Measurements from ENCODE around the gene EXOC2.

EXOC2 gene

DNA sequence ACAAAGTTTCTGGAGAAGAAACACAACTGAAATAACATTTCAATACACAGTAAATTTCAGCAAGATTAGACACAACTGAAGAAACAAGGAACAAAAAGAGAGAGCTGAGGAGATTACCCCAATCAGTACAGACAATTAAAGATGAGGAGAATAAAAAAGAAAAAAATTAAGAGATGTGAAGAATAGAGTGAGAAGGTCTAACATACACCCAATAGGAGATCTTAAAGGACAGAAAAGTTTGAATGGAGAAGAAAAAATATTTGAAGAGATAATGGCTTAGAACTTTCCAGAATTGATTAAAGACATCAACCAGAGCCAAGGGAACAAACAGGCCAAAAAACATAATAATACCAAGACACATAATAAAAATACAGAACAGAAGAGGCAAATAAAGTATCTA lies 152.4 kb downstream of the EXOC2 start:
- no peak for DNase-seq (ENCODE audit: low read depth in 3 of 3)

GRCh38 chr6:537114-537513 lies 155.8 kb downstream of the EXOC2 start:
- DNase-seq (ENCODE audit: low read depth in 3 of 3) = no peak

GRCh38 chr6:530425-530824 lies 162.5 kb downstream of the EXOC2 start:
- DNase-seq (ENCODE audit: low read depth in 3 of 3) = no peak

DNA sequence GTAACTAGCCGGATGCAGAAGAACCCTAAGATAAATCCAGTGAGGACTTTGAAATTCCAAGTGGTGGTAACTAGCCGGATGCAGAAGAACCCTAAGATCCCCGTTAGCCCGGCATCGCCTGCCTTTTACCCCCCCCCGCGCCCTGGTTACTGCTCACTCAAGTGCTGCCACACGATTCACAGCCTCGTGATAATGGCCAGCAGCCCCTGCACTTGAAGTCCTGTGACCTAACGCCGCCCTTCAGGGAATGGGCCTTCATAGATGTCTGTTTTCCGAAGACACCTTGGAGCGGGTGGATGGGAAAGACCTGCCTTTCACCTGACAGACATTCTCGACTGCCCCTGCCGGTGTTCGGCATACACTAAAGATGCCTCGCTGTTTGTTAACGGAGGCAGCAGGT lies 163.9 kb downstream of the EXOC2 start:
- DNase-seq (ENCODE audit: low read depth in 3 of 3) = no peak

GRCh38 chr6:527989-528673 lies 164.8 kb downstream of the EXOC2 start:
- DNase-seq (ENCODE audit: low read depth in 3 of 3) = no peak

- DNase-seq (ENCODE audit: low read depth in 3 of 3) = peak in 1 of 3 experiments; percentile 32
Measured at GRCh38 chr6:524803-525202, 168.1 kb downstream of the EXOC2 start.

GRCh38 chr6:520820-521219 lies 172.1 kb downstream of the EXOC2 start:
- no peak for DNase-seq (ENCODE audit: low read depth in 3 of 3)

- DNase-seq (ENCODE audit: low read depth in 3 of 3) = no peak
Measured at GRCh38 chr6:518218-518617, 174.7 kb downstream of the EXOC2 start.

DNA sequence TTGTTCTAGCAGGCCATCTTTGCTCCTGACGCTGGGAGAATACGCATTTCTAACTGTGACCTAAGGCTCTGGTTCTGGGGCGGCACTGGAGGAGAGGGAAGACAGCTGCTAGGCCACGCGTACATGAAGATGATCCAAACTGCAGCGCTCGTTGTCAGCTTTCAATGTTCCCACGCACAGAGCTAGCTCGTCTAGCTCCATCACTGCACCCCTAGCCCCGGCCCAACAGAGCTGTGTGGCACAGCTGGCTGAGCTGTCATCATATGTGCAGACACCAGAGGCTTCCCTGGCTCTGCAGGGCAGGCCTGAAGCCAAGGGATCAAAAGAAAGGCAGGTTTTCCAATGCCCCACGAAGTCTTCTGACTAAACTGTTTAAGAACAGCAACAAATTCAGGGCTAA lies 176.7 kb downstream of the EXOC2 start:
- DNase-seq (ENCODE audit: low read depth in 3 of 3) = no peak

DNA sequence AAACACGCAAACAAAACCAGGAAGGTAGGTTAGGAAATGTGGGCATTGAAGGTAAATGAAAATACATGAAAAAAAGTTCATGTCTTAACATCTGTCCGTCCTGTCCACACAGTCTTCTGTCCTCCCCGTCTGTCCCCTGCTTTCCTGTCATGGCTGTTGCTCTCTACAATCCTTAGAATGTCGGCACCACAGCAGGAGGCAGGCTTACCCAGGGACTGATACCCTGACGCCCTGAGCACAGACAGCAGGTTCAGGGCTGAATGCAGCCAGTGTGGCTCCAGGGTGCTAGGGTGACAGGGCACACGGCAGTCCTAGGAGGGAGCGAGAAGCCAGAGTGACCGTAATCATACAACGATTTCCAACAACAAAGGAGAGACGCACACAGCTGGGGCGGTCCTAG lies 177.7 kb downstream of the EXOC2 start:
- no peak for DNase-seq (ENCODE audit: low read depth in 3 of 3)

DNA sequence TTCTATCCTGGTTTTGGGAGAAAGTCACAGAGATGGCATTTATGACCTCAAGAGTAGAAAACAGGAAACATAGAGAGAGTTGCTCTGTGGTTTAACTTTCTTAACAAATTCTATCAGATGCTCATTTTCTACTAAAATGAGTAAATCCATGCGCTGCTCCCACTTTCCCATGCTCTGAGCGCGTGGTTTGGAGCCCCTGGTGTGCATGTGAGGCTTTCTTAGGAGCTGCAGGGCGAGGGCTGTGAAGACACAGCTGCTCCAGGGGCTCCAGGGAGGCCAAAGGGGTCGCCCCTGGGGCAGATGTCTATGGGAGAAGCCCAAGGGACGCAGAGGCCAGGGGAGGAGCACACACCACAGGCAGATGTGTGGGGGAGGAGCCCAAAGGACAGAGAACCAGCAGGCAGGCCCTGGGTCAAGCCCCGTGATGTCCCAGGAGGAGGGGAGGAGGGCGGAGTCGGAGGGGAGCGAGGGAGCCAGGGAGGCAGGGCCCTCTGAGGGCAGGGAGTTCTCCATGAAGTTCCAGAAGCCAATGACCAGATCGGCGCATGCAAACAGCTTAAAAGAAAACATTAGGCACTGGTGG lies 178.5 kb downstream of the EXOC2 start:
- no peak for DNase-seq (ENCODE audit: low read depth in 3 of 3)

- no peak for DNase-seq (ENCODE audit: low read depth in 3 of 3)
Measured at GRCh38 chr6:513961-514360, 179.0 kb downstream of the EXOC2 start.

- DNase-seq (ENCODE audit: low read depth in 3 of 3) = no peak
Measured at GRCh38 chr6:513058-513457, 179.9 kb downstream of the EXOC2 start.

GRCh38 chr6:511488-512137 lies 181.3 kb downstream of the EXOC2 start:
- no peak for DNase-seq (ENCODE audit: low read depth in 3 of 3)

DNA sequence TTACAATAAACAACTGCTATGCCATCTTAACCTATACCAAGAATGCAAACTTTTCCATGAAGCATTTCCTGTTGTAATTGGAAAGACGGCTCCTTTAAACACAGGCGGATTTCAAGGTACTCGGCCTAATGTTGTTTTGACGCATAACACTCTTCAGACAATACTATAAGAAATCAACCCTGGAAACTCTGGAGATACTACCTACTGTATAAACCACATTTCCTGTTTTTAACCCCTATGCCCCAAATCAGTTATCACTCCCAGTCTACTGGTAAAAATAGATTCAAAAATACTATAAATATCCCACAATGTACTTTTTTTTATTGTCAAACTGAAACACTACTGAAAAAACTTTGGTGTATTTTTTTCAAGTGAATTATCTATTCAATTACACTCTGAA lies 183.3 kb downstream of the EXOC2 start:
- no peak for DNase-seq (ENCODE audit: low read depth in 3 of 3)

GRCh38 chr6:508614-509013 lies 184.3 kb downstream of the EXOC2 start:
- DNase-seq (ENCODE audit: low read depth in 3 of 3) = no peak

DNA sequence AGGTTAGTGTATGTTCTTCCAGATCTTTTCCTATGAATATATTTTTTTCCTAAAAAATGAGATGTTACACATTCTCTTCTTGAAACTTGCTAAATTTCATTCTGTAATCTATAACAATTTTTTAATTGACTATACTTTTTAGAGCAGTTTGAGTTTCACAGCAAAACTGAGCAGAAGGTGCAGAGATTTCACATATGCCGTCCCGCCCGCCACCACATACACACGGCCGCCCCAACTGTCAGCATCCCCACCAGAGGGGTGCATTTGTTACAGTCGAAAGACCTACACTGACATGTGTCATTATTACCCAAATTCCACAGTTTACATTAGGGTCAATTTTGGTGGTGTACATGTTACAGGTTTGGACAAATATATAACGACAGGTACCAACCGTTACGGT lies 184.9 kb downstream of the EXOC2 start:
- DNase-seq (ENCODE audit: low read depth in 3 of 3) = no peak

DNA sequence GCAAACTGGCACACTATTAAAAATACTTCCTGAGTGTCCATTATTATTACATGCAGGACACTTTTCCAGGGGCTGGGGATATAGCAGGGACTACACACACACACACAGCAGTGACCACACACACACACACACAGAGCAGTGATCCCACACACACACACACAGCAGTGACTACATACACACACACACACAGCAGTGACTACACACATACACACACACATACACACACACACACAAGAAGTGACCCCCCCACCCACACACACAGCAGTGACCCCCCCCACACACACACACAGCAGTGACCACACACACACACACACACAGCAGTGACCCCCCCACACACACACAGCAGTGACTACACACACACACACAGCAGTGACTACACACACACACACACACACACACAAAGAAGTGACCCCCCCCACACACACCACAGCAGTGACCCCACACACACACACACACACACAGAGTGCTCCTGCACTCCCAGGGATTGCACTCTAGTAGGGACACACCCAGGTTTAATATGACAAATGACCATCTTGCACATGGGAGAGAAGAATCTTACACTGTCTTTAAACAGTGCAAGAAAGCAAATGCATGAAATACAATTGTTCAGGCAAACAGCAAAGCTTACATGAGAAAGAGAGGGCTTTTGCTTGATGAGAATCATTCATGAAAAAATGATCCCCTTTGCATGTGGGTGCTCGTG lies 185.9 kb downstream of the EXOC2 start:
- DNase-seq (ENCODE audit: low read depth in 3 of 3) = no peak

DNA sequence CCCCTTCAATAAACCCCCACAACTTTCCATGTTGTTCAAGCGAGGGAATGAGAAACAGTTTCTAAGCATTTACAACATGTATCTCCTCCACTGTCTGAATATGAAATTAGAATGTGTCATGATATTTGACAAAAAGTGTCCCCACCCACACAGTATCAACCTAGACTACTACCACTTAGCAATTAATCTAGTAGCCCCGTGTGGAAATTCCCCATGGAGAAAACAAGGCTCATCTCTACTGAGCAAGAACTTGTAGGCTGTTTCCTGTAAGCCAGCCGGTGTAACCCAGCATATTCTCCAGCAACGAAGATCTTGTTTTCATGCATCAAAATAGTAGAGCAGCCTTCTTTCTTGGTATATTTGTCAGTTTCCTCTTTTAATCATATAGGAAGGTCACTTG lies 186.4 kb downstream of the EXOC2 start:
- peak; percentile 48 to 67 (median 52) for DNase-seq (ENCODE audit: low read depth in 3 of 3)

DNA sequence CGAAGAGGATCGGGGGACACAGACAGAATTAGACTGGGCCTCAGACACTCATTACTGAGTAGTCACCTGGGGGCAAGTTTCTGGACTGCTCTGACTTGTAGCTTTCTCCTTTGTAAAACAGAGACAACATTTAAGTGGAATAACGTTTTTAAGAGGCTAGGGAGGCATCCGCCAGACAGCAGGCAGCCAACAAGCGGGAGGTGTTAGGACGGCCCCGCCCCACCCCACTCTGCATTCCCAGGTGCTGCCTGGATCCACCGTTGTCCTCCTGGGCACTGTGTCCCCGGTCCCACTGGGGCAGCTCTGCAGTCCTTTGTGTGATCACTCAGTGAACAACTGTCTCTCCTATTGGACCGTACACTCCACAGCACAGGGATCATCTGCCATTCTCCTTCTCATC lies 187.6 kb downstream of the EXOC2 start:
- no peak for DNase-seq (ENCODE audit: low read depth in 3 of 3)

GRCh38 chr6:504446-504980 lies 188.4 kb downstream of the EXOC2 start:
- DNase-seq (ENCODE audit: low read depth in 3 of 3) = no peak

- no peak for DNase-seq (ENCODE audit: low read depth in 3 of 3)
Measured at GRCh38 chr6:503610-504362, 189.2 kb downstream of the EXOC2 start.
